SH-SY5Y (cell line): Measurements from ENCODE around the gene KRT26.

ENCODE experiments used
- GATA2 ChIP-seq: IDR thresholded peaks from 2 replicates; pipeline ENCODE4 v1.6.1; 2011; ENCODE audit warnings: mild to moderate bottlenecking, low read depth, low read length
- GATA3 ChIP-seq: IDR thresholded peaks from 2 replicates; pipeline ENCODE4 v1.6.1; 2011; ENCODE audit warnings: low read depth, mild to moderate bottlenecking, low read length, moderate library complexity

DNA sequence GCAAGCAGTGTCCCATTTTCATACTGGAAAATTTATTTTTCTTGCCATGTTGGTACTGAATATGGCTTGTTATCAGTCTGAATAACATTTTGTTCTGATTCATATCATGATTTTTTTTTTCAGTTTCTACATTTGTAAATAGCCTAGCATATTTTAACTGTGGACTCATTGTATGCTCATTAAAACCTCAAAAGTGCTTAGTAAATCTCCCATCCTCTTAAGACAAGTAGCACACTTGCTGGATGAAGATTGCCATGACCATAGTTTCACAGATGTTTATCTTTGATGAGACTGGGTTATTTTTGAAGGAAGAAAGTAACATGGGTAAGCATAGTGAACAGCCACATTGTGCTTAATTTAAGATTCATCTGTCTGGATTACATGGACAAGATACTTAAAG, 49.5 kb upstream of the KRT26 start:
- no peak for TF ChIP-seq GATA2
- no peak for TF ChIP-seq GATA3
